Fibroblast of peridontal ligament (primary cell): Measurements from ENCODE around the gene STARD8.

Experiments used
- DNase-seq: peaks from one replicate; pipeline ENCODE4 v3.0.0-alpha.2; 2010; ENCODE audit errors: extremely low read depth

Gene STARD8

DNA sequence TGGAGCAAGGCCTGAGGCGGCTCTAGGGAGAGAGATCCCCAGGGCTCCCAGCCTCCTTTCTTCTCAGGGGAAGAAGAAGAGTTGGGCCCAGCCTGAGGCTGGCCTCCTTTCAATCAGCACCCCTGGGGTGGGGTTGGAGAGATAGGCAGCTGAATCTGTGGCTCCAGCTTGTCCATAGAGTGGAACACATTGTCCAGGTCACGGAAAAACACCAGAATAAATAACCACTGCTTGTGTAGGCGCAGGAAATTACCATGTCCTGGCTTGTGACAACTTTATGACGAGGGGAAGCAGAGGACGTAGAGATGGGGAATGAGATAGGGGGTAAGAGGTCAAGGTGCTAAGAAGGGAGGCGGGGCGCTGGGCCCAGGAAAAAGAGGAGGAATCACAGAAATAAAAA is 100.6 kb downstream of the STARD8 start:
- no peak for DNase-seq

DNA sequence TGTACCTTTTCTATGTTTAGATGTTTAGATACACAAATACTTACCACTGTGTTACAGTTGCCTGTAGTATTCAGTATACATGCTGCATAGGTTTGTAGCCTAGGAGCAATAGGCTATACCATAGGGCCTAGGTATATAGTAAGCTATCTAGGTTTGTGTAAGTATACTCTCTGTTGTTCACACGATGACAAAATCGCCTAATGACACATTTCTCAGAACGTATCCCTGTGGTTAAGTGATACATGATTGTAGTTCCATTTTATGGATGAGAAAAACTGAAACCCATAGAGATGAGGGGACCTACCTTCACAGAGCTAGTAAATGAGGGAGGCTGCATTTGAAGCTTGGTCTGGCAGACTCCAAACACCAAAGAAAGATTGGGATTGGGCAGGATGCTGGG is 102.0 kb downstream of the STARD8 start:
- no peak for DNase-seq

DNA sequence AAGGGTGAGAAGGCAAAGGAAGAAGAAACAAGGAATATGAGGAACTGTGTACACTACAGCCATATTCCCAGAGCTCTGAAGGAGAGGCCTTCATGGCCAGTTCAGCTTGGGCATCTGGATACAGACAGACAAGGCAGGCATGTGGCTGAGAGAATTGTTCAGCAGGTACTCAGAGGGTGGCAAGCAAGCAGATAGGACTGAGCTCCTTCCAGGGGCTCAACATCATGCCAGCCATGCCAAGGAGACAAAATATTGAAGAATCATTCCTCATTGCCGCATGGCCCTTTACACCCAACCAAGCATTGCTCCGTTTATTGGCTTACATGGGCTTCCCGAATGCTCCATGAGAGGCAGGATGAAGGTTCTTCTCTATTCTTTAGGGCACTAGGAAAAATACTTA is 102.8 kb downstream of the STARD8 start:
- DNase-seq, result no peak

DNA sequence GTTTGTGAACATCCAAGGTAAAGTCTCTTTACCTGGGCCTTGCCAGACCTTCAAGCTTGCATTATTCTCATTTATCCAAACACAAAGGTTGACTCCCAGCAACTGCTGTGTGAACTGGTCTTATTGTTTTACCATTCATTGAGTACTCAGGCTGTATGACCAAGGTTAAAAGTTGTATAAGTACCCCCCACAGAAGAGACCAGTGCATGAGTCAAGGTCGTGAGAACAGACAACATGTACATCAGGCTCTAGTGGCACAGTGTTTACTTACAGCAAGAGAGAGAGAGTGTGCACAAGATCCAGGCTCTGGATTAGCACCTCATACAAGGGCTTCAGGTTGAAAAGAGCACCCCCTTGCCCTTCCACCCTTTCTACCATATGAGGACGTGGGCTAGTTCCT is 103.9 kb downstream of the STARD8 start:
- DNase-seq, result no peak

DNA sequence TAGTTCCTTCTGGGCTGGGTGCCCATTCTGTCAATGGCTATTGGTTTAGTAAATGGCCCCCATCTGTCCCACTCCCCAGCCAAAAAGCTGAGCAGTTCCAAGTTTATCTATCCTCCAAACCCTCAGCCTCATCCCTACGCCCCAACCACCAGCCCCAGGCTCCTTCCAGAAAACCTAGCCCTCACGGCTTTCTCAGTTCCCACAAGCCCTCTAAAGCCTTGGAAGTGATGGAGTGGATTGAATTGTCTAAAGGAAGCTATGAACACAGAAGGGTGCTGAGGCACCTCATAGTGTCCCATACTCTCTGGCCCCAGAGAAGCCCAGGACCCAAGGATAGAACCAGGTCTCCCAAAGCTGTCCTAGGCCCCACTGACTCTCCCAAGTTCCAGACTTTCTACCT is 105.8 kb downstream of the STARD8 start:
- DNase-seq, result no peak

DNA sequence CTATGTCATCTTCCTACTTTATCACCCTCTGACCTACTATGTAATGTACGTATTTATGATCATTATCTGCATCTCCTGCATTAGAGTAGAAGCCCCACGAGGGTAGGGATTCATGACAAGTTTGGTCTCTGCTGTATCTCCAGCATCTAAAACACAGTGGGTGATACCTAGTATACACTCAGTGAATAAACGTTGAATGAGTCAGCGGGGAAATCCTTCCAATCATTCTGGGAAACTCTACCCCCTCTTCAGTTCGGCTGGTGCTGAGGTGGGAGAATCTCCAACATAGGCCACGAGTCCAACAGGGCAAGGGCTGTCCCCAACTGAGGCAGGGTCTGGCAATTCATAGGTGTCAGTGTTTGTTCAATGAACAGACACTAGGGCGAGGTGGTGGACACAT is 106.9 kb downstream of the STARD8 start:
- no peak for DNase-seq

DNA sequence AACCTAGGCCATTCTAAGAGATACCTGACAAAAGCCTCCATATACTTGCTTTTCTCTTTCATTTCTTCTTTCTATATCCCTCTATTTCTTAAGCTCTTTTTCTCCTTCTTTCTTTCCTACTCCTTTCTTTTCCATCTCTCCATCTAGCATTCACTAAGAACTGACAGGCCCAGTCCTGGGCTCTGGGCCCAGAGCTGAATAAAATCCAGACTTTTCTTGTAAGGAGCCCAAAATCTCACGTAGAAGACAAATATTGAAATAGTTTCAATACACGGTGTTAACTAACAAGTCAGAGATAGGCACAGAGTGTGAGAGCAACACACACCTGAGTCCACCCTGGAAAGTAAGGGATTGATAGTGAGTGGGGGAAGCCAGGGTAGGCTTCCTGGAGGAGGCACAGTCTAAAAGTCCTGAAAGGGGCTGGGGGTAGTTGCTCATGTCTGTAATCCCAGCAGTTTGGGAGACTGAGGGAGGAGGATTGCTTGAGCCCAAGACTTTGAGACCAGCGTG is 108.2 kb downstream of the STARD8 start:
- DNase-seq, result no peak

DNA sequence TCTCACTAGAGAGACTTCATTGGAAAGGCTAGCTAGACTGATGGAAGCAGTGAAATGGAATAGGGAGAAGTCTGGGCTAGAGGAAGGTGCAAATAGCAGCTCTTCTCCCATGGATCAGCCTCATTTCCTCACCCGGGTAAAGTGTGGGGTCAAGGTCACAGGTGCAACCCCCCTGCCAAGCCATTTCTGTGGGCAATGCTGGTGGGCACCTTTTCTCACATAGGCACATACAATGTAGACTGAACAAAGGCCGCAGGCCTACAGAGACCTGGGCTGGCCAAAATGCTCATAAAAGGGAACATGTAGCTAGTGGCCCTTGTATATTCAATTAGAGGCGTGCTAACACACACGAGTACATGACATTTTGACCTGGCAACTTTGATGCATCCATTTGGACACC is 109.9 kb downstream of the STARD8 start:
- DNase-seq, result no peak

DNA sequence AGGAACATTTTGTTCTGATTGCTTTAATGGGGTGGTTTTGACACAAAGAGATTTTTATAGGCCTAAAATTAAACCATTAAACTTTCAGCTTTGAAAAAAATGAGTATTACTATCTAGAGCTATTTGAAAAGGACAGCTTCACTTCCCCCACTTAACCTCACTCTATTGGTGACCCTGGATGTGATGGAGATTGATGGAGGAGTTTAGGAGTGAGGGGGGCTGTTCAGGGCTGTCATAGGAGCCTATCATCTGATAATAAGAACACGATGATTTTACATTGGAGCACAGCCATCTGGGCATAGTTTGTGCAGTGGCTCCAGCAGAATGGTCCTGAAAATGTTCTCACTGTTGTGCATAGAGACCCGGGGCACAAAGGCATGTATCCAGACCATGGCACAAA is 110.3 kb downstream of the STARD8 start:
- no peak for DNase-seq

DNA sequence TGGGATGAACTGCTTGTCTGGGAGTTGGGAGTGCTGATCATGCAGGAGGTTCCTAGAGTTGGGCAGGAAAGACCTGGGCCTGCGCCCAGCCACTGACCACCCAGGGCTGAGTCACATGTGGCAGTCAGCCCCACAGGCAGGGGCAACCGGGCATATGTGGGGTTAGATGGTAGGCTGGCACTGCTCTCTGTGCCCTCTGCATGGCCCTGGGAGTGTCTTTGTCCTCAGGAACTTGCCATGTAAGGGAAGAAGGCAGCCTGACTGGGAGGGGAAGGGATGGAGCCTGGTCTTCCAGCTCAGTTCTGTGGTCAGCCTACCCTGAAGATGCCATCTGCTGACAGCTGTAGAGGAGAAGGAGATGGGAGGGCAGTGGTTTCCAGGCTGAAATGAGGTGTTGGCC is 111.2 kb downstream of the STARD8 start:
- DNase-seq, result no peak

DNA sequence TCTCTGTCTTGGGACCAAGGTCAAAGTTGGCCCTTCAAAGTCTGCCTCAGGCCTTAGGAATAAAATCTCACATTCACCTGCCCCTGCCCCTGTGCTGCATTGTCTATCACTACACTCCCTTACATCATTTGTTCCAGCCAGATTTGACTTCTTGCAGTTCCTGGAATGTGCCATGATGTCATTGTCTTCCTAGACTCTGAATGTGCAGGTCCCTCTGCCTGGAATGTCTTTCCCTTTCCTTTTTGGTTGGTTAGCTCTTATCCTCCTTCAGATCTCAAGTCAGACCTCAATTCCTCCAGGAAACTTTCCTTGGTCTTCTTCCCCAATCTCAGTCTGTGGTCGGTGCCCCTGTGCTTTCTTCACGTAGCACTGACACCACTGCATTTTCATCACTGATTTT is 113.6 kb downstream of the STARD8 start:
- DNase-seq, result no peak

DNA sequence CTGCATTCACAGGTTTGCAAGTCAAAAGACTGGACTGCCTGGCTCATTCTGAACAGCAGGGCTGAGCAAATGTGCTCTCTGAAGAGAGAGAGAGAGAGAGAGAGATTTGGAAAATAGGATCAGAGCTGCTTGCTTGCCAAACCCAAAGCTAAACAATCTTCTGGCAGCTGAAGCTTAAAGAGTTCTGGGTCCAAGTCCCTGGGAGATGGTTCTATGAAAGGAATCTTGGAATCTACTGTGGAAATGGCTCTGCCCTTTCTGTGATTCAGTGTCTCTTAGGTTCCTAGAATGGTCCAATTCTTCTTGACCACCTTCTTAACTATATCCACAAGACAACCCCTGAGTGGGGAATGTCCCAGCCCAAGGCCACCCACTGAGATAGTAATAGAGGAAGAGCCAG is 115.3 kb downstream of the STARD8 start:
- peak; percentile 19 for DNase-seq

DNA sequence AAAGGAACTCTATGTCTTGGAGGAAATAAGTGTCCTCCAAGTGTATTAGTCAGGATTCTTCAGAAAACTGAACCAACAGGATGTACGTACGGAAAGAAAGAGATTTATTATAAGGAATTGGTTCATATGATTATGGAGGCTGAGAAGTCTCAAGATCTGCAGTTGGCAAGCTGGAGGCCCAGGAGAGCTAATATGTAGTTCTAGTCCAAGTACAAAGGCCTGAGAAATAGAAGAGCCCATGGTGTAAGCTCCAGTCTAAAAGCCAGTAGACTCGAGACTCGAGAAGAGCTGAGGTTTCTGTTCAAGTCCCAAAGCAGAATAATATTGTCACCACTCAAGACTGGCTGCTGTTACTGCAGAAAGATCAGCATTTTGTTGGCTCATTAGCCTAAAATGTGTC is 116.0 kb downstream of the STARD8 start:
- no peak for DNase-seq
